Panc1 (cell line): ENCODE measurements around the gene PAIP1. TPM values are rescaled to one million over a fixed set of nuclear protein-coding genes. Genes with fewer than 3 reads are reported as not detected.

Source experiments
- ATAC-seq: fragments of 200-7000 bp; cut with Tn5 transposase; 2 replicates; pipeline ENCODE4 v1.9.1; 2020; ENCODE audit warnings: mild to moderate bottlenecking, moderate library complexity
- BruUV-seq: library from RNA; stranded (reverse); fragments of 400-500 nt; replicated peaks from 2 replicates; lab custom pipeline; 2021; lab: Mats Ljungman, UMichigan
- CTCF ChIA-PET: fragments of 300-600 bp; sonication (Branson Sonifier 250); formaldehyde crosslinking; loops from one replicate; lab custom pipeline; 2022; ENCODE audit warnings: antibody characterized with exemption; lab: Charles Lee
- POLR2A ChIA-PET: fragments of 300-600 bp; sonication (Branson Sonifier 250); formaldehyde crosslinking; loops from one replicate; lab custom pipeline; 2022; ENCODE audit warnings: antibody characterized with exemption; lab: Charles Lee
- DNase-seq: peaks from one replicate; pipeline ENCODE4 v3.0.0-alpha.2; 2010; ENCODE audit warnings: low read depth, low spot score
- H3K27ac ChIP-seq: 2 replicates; pipeline ENCODE4 v1.5.1; 2011; ENCODE audit warnings: mild to moderate bottlenecking, low read length, inconsistent platforms
- H3K27me3 ChIP-seq: fragments of 200-500 bp; sonication (Bioruptor generic); 2 replicates; pipeline ENCODE4 v1.6.0; 2014; ENCODE audit warnings: low read length, inconsistent platforms; ENCODE audit not compliant: control insufficient read depth, insufficient read depth
- H3K36me3 ChIP-seq: fragments of 200-500 bp; sonication (Bioruptor generic); 2 replicates; pipeline ENCODE4 v1.5.1; 2014; ENCODE audit warnings: inconsistent platforms, mild to moderate bottlenecking, low read length, moderate library complexity; ENCODE audit not compliant: control insufficient read depth, insufficient read depth
- H3K4me1 ChIP-seq: 2 replicates; pipeline ENCODE4 v1.5.1; 2011; ENCODE audit warnings: inconsistent platforms, mild to moderate bottlenecking, low read length, moderate library complexity; ENCODE audit not compliant: control insufficient read depth, insufficient read depth
- H3K4me3 ChIP-seq, 2 experiments: 2 replicates each; pipeline ENCODE4 v1.5.1; 2011 to 2012; ENCODE audit warnings: low read depth in 2 of 2, low read length in 2 of 2, mild to moderate bottlenecking in 2 of 2, inconsistent platforms in 1 of 2, moderate library complexity in 1 of 2
- H3K9me3 ChIP-seq: fragments of 200-500 bp; sonication (Bioruptor generic); 2 replicates; pipeline ENCODE4 v1.5.1; 2014; ENCODE audit warnings: low read depth, mild to moderate bottlenecking, inconsistent platforms, low read length, moderate library complexity; ENCODE audit not compliant: control insufficient read depth, insufficient read depth
- POLR2AphosphoS5 ChIP-seq: IDR thresholded peaks from 2 replicates; pipeline ENCODE4 v1.6.1; 2012; ENCODE audit warnings: mild to moderate bottlenecking, low read depth, low read length, moderate library complexity
- SIN3A ChIP-seq: IDR thresholded peaks from 2 replicates; pipeline ENCODE4 v1.6.1; 2012; ENCODE audit warnings: low read depth, mild to moderate bottlenecking, low read length, moderate library complexity, borderline replicate concordance; ENCODE audit not compliant: insufficient read depth
- TCF7L2 ChIP-seq: IDR thresholded peaks from 2 replicates; pipeline ENCODE4 v1.6.1; 2011; ENCODE audit warnings: mild to moderate bottlenecking, low read depth, low read length, inconsistent platforms
- in situ Hi-C: cut with HindIII; loops from 2 replicates; pipeline ENCODE4 v1.10.0; 2016; ENCODE audit warnings: low sequenced_read_pairs, low pct_unique_long_range_greater_than_20kb
- intact Hi-C: fragments of 100-400 bp; cut with micrococcal nuclease; formaldehyde crosslinking; loops from one replicate; pipeline ENCODE4 v1.10.0; 2022; ENCODE audit not compliant: unreplicated experiment
- total RNA-seq: library from RNA; stranded (reverse); gene quantifications from one replicate; pipeline ENCODE4 v1.2.1, GENCODE V29; 2021; ENCODE audit not compliant: unreplicated experiment
- TF ChIP-seq, protein P1 (sequence below), 2 experiments: IDR thresholded peaks; 2 replicates each; pipeline ENCODE4 v1.6.1; 2011 to 2012; ENCODE audit warnings: low read depth in 2 of 2, control low read depth in 1 of 2, low read length in 1 of 2, mild to moderate bottlenecking in 1 of 2, moderate library complexity in 1 of 2; ENCODE audit not compliant: insufficient read depth in 1 of 2
- TF ChIP-seq, protein P2 (sequence below): fragments of 450-650 bp; IDR thresholded peaks from 2 replicates; pipeline ENCODE4 v1.5.1; 2017; ENCODE audit warnings: mild to moderate bottlenecking

Gene PAIP1
- total RNA-seq, 1 experiment from 2014 or later = 127 TPM

- Histone ChIP-seq H3K27ac (peak overlapping the region; percentile 52; the same call in 1 of the 2 replicates), H3K9me3 (no peaks in the 10 kb centered on the region), H3K36me3 (peaks cover 10% of the 10 kb centered on the region), H3K4me3 (no peak overlapping the region), H3K4me1 (peaks cover 9% of the 10 kb centered on the region), H3K27me3 (no peaks in the 10 kb centered on the region)
- CTCF ChIA-PET = interaction anchor here (0.6 to 0.7 kb wide), 2 partner anchors 260 to 566 kb away, joined by 5 to 6 read pairs; no protein-coding TSS in a partner anchor
- ATAC-seq (no peak), DNase-seq (no peak)
- TF ChIP-seq, protein P1, sequence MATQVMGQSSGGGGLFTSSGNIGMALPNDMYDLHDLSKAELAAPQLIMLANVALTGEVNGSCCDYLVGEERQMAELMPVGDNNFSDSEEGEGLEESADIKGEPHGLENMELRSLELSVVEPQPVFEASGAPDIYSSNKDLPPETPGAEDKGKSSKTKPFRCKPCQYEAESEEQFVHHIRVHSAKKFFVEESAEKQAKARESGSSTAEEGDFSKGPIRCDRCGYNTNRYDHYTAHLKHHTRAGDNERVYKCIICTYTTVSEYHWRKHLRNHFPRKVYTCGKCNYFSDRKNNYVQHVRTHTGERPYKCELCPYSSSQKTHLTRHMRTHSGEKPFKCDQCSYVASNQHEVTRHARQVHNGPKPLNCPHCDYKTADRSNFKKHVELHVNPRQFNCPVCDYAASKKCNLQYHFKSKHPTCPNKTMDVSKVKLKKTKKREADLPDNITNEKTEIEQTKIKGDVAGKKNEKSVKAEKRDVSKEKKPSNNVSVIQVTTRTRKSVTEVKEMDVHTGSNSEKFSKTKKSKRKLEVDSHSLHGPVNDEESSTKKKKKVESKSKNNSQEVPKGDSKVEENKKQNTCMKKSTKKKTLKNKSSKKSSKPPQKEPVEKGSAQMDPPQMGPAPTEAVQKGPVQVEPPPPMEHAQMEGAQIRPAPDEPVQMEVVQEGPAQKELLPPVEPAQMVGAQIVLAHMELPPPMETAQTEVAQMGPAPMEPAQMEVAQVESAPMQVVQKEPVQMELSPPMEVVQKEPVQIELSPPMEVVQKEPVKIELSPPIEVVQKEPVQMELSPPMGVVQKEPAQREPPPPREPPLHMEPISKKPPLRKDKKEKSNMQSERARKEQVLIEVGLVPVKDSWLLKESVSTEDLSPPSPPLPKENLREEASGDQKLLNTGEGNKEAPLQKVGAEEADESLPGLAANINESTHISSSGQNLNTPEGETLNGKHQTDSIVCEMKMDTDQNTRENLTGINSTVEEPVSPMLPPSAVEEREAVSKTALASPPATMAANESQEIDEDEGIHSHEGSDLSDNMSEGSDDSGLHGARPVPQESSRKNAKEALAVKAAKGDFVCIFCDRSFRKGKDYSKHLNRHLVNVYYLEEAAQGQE (IDR thresholded peaks at IDR 0.05; ENCODE audit: insufficient read depth in 1 of 2, low read depth in 2 of 2, low read length in 1 of 2) = no peak
- TF ChIP-seq, protein P2, sequence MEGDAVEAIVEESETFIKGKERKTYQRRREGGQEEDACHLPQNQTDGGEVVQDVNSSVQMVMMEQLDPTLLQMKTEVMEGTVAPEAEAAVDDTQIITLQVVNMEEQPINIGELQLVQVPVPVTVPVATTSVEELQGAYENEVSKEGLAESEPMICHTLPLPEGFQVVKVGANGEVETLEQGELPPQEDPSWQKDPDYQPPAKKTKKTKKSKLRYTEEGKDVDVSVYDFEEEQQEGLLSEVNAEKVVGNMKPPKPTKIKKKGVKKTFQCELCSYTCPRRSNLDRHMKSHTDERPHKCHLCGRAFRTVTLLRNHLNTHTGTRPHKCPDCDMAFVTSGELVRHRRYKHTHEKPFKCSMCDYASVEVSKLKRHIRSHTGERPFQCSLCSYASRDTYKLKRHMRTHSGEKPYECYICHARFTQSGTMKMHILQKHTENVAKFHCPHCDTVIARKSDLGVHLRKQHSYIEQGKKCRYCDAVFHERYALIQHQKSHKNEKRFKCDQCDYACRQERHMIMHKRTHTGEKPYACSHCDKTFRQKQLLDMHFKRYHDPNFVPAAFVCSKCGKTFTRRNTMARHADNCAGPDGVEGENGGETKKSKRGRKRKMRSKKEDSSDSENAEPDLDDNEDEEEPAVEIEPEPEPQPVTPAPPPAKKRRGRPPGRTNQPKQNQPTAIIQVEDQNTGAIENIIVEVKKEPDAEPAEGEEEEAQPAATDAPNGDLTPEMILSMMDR = no peak
- TF ChIP-seq POLR2AphosphoS5 = no peak
- TF ChIP-seq TCF7L2 = no peak
- TF ChIP-seq SIN3A = no peak
- in situ Hi-C loops = no loop called here
- POLR2A ChIA-PET = no interaction called here
- no TSS peak for BruUV-seq
- intact Hi-C loops = no loop called here
These were observed 71.5 kb downstream of the PAIP1 start for GRCh38 chr5:43485406-43485805.

DNA sequence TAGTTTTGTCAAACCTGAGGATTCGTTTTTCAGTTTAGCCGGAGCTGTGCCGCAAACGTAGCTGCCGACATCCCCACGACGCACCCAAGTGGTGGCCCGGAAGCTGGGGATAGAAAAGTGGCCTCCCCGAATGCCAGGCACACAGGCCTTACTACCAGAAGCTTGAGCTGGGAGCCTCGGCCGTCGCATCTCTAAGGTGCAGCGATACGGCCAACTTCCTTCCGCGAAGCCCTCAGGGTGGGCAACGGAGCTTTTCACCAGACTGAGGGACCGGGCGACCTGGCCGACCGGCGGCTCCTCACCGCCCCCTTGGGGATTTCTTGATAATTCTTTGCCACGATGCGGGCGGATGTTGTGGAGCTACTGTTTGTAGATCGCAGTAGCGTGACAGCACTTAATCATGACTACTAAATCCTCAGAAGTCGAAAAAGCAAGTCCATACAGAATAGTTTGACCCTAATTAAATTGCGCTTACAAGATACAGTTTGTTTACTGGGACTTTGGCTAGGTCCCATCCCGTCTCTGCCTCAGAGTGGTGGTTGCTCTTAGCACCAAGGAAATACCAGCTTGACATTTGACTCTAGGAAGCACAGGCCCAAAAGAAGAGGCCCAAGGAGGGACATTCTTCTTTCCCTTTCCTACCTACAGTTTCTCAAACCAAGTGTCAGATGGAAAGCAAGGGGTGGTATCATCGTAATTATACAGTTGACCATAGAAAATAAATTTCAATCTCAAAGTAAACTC lies 72.6 kb downstream of the PAIP1 start:
- BruUV-seq = TSS peak; percentile 96
- no peaks in the 10 kb centered on the region for H3K9me3 ChIP-seq
- ChIA-PET CTCF (interaction anchor here (0.6 to 1.9 kb wide), 13 partner anchors 30 to 575 kb away, joined by 3 to 14 read pairs (median 5); partner anchors contain the start of gene C5orf34), POLR2A (interaction anchor here (0.6 to 1.3 kb wide), 11 partner anchors 9 to 186 kb away, joined by 3 to 19 read pairs (median 5); partner anchors contain the start of genes C5orf34 and NNT)
- H3K27ac ChIP-seq = peak overlapping the region; percentile 96
- intact Hi-C loops = loop anchor here (5.0 kb wide), 1 partner anchor 82 kb away; no protein-coding TSS in a partner anchor
- H3K4me1 ChIP-seq = peaks cover 9% of the 10 kb centered on the region
- DNase-seq (peak; percentile 88), ATAC-seq (peak; percentile 88)
- H3K4me3 ChIP-seq = peak overlapping the region; percentile 94 to 95
- in situ Hi-C loops = no loop called here
- TF ChIP-seq, protein P1 (IDR thresholded peaks at IDR 0.05; ENCODE audit: insufficient read depth in 1 of 2, low read depth in 2 of 2, low read length in 1 of 2) = no peak
- TF ChIP-seq, protein P2 = peak; percentile 93
- no peaks in the 10 kb centered on the region for H3K27me3 ChIP-seq
- H3K36me3 ChIP-seq = peaks cover 10% of the 10 kb centered on the region
